Kidney tubule cell (primary cell): Measurements from ENCODE around the gene SLC1A6.
"Not testable (repeated sequence)": the region's sequence is repeated elsewhere in the genome, so short reads cannot be mapped to it uniquely, and the experiment has no call there.

Experiments used
- DNase-seq: peaks from one replicate; pipeline ENCODE4 v3.0.0-alpha.2; 2018; ENCODE audit warnings: low spot score

Gene SLC1A6

DNA sequence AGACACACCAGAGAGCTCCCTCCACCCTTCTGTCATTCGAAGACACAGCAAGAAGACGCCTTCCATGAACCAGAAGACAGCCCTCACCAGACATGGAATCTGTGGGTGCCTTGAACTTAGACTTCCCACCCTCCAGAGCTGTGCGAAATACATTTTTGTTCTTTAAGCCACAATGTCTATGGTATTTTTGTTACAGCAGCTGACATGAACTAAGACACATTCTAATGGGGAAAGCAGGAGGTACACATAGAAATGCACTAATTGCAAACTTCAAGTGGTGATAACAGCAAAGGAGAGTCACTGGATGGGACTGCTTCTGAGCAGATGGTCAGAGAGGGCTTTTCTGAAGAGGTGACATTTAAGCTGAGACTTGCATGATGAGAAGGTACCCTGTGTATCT lies 22.2 kb downstream of the SLC1A6 start:
- no peak for DNase-seq

DNA sequence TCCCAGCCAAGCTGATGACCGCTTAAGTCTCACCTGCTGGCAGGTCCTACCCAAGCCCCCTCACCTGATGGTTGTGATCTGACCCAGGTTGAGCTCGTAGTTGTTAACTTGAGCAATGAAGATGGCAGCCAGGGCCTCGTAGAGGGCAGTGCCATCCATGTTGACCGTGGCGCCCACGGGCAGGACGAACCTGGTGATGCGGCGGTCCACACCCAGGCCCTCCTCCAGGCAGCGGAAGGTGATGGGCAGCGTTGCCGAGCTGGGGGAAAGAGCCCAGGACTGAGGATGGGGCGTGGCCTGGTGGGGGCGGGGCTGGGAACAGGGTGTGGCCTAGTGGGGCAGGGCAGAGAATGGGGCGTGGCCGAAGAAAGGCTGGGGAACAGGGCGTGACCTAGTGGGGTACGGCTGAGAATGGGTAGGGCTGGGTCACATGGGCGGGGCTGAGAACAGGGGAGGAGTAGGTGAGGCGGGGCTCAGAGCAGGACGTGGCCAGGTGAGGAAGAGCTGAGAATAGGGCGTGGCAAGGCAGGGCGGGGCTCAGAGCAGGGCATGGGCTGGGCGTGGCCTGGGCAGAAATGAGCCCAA lies 25.5 kb downstream of the SLC1A6 start:
- no peak for DNase-seq

DNA sequence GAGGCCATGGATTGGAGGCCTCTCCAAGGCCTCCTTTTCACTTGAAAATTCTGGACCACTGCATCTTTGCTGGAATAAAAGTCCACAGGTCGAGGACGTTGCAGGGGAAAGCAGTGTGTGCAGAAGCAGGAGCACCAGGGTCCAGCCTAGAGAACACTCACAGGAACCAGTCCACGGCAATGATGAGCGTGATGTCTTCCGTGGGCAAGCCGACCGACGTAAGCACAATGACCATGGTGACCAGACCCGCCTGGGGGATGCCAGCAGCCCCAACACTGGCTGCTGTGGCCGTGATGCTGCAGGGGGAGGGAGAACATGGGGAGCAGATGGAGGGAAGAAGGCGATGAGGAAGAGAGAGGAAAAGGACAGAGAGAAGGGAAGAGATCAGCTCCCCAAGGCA lies 26.9 kb downstream of the SLC1A6 start:
- DNase-seq = no peak

DNA sequence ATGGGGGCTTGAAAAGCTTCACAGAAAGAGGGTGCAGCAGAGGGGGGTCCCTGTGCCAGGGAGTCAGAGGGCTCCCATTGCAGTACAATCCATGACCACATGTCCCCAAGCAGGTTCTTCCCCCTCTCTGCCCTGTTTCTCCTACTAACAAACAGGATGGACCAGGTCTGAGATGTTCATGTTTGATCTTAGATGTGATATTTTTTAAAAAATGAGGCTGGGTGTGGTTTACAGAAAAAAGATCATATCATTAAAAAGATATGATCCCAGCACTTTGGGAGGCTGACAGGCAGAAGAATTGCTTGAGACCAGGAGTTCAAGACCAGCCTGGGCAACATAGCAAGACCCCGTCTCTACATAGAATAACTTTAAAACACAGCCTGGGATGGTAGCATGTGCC lies 29.2 kb downstream of the SLC1A6 start:
- DNase-seq = no peak

DNA sequence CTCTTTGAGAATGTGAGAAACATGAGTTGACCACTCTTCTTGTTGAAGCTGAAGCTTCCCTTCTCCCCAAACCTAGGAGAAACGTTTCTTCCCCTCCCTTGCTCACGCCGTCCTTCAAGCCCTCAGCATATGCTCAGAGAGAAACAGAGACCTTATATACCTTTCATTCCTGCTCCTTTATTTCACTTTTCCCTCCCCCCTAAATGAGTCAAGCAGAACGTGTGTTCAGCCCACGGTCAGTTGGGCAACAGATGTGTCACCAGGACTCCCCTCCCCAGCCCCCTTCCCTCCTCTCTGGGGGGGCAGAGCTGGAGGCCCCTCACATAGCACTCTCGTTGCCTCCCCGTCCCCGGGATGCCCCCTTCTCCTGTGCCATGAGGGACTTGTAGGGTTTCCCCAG lies 29.8 kb downstream of the SLC1A6 start:
- DNase-seq = no peak

DNA sequence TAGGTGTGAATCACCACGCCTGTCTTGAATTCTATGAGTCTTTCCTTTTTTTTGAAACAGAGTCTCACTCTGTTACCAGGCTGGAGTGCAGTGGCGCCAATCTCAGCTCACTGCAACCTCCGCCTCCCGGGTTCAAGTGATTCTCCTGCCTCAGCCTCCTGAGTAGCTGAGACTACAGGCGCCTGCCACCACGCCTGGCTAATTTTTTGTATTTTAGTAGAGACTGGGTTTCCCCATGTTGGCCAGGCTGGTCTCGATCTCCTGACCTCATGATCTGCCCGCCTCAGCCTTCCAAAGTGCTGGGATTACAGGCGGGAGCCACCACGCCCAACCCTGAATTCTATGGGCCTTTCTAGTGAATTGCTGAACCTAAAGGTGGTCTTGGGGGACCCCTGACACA lies 30.3 kb downstream of the SLC1A6 start:
- not testable (repeated sequence) for DNase-seq

DNA sequence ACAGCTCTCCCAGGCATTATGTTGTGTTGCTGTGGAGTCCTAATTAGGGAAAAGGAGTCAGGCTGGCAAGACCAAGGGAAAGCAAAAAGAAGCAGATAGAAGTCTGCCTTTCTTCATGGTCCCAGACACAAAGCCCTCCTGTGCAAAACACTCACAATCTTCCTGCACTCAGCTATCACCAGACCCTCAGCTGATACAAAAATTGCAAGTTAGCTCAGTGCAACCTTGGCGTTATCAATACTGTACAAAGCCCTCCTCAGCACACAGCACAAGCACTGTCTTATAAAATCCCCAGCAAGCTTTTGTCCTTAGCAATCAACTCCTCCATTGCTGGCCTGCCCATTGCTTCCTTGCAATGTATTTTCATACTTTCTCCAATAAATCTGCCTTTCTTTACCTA lies 35.2 kb downstream of the SLC1A6 start:
- no peak for DNase-seq

DNA sequence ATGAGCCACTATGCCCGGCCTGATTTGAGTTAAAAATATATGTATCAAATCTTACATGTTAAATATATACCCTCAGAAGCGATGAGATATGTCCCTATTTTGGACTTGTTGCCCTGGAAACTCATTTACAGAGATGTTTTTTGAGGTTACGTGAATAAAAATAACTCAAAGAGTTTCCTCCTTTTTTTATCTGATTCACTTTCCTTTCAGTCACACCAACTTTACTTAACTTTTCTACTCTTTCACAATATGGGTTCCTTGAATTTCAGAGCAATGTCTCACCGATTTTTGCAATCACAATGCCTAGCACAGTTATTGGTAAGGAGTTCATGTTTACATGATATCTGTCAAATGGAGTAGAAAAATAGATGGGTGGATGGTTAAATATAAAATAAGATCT lies 36.1 kb downstream of the SLC1A6 start:
- no peak for DNase-seq

DNA sequence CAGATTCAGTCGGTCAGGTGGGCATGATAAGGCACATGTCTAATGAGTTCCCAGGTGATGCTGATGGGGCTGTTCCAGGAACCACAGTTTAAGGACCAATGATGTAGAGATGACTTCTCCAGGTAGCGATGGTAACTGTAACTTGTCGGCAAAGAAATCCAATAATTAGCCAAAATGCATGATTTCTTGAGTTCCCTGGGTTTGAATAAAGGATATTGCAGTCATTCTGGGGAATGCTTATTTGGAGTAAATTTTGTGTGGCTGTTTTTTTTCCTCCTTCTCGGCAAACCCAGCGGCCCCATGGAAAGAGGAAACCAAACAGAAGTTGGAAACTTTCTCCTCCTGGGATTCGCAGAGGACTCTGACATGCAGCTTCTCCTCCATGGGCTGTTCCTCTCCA lies 38.5 kb downstream of the SLC1A6 start, which contains the start of gene OR7C2:
Gene OR7C2 (plus strand): TSS at position 301 of the 400 bp plus-strand sequence. CDS start 0 bp downstream, at position 301.
- DNase-seq = no peak

DNA sequence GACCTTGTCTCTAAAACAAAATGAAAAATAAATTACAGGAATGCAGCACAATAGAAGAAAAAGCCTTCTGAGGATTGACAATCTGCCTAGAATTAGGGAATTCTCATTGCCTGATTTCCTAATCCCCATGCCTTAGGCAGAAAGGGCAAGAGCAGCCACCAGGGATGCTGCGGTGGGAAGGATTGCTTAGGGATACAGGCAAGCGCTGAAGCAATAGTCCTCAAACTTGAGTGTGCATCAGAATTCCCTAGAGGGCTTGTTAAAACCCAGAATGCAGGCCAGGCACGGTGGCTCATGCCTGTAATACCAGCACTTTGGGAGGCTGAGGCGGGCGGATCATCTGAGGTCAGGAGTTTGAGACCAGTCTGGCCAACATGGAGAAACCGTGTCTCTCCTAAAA lies 39.4 kb downstream of the SLC1A6 start:
- DNase-seq = no peak

DNA sequence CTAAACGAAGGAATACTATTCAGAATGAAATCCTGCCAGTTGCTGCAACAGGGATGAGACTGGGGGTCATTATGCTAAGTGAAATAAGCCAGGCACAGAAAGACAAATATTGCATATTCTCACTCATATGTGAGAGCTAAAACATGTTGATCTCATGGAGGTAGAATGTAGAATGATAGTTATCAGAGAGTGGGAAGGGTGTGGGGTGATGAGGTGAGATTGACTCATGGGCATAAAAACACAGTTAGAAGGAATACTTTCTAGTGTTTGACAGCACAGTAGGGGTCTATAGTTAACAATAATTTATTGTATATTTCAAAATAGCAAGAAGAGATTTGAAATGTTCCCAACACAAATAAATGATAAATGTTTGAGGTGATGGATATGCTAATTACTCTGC lies 46.2 kb downstream of the SLC1A6 start:
- DNase-seq = no peak

DNA sequence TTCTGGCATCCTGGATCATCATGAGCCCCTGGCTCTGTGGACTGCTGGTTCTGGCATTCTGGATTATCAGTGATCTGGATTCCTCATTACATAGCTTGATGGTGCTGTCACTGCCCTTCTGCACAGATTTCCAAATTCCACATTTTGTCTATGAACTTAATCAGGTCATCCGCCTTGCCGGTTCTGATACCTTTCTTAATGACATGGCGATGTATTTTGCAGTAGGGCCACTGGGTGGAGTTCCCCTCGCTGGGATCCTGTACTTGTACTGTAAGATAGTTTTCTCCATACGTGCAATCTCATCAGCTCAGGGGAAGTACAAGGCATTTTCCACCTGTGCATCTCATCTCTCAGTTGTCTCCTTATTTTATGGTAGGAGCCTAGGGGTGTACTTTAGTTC lies 62.8 kb downstream of the SLC1A6 start:
- no peak for DNase-seq

DNA sequence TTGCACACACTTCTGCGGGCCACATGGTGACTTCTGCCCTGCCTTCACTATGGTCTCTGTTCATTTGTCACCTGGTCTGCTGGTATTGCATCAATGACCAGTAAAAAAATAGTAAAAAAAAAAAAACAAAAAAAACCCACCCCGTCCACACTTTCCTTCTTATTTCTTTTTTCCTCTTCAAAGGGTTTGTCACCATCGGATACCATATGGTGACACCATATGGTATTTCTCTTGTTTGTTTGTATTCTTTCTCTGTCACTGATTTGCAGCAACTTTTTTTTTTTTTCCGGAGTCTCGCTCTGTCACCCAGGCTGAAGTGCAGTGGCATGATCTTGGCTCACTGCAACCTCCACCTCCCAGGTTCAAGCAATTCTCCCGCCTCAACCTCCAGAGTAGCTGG lies 64.5 kb downstream of the SLC1A6 start:
- no peak for DNase-seq

DNA sequence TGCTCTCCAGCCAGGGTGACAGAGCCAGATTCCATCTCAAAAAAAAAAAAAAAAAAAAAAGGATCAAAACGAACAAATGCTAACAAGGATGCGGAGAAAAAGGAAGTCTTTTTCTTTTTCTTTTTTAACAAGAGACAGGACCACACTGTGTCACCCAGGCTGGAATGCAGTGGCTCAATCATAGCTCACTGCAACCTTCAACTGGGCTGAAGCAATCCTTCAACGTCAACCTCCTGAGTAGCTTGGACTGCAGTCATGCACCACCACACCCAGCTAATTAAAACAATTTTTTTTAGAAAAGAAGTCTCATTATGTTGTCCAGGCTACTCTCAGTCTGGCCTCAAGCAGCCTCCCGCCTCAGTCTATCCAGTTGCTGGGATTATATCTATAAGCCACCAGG lies 73.0 kb downstream of the SLC1A6 start:
- DNase-seq = no peak

DNA sequence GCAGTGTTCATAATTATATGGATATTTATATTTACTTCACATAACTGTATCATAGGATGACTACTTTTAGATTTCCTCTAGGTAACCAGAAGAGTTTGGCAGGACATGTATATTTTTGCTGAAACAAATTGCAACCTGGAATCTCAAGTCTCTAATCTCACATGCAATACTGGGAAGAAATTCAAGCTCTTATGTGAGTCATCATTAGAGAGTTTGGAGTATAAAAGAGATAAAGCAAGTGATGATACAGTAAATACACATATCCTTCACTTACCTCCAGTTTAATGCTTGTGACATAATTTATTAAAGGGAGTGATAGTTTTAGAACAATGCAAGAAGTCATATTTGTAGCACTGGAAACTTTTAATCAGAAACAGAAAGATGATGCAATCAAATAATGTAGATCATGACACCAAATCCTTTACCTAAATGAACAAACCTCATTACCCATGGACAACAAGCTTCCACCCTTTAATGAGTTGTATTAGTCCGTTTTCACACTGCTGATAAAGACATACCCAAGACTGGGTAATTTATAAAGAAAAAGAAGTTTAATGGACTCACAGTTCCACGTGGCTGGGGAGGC lies 77.9 kb downstream of the SLC1A6 start:
- no peak for DNase-seq
